LNCAP (cell line): Measurements from ENCODE around the gene CDC42.

ENCODE experiments used
- CTCF ChIP-seq: fragments of 450-650 bp; IDR thresholded peaks from 2 replicates; pipeline ENCODE4 v1.5.1; 2017; ENCODE audit warnings: mild to moderate bottlenecking

The CDC42 gene

GRCh38 chr1:22071511-22071910, 19.0 kb downstream of the CDC42 start:
- TF ChIP-seq CTCF: no peak

GRCh38 chr1:22074803-22075202, 22.3 kb downstream of the CDC42 start:
- no peak for TF ChIP-seq CTCF

DNA sequence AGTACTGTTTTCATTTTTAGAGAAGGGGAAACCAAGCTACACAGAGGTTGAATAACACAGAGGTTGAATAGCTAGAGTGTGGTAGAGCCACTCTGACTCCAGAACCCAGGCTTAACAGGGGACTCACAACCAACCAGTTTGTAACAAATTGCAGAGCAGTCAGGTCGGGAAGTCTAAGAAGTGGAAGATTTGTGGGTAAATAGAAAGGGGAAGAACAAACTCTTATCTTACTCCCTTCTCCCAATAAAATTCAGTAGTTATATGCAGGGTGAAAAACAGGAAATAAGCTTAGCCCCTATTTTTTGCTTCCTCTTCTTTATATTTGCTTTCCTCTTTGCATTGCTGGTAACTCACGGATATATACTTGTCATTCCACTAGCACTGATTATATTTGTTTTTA, 23.2 kb downstream of the CDC42 start:
- TF ChIP-seq CTCF: no peak

DNA sequence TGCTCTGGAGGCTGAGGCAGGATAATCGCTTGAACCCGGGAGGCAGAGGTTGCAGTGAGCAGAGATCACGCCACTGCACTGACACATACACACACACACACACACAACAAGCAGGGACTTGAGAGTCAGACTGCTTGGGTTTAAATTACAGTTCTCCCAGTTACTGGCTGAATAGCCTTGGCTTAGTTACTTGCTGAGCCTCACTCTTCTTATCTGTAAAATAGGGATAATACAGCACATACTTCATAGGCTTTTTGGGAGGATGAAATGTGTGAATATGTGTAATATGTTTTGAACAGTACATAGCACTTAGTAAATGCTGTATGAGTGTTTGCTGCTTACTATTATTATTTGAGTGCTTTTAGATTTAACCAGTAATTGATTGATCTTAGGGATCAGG, 23.8 kb downstream of the CDC42 start:
- no peak for TF ChIP-seq CTCF

DNA sequence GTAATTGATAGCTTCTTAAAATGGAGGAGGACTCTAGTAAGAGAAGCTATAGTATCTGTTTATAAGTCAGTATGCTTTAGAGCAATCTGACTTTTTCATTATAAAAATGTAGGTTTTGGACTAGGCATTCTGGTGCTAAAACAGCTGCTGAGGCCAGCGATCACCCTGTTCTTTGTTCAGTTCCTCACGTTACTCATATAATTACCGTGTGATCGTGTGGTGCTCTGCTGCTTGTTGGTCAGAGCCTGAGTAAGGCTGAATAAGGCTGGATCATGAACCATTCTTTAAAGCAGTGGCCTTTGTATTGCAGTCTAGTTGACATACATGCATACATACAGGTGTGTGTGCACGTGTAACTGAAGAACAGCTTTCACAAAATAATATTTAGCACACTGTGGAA, 25.2 kb downstream of the CDC42 start:
- no peak for TF ChIP-seq CTCF

- TF ChIP-seq CTCF: no peak
Measured at GRCh38 chr1:22078133-22078532, 25.6 kb downstream of the CDC42 start.

DNA sequence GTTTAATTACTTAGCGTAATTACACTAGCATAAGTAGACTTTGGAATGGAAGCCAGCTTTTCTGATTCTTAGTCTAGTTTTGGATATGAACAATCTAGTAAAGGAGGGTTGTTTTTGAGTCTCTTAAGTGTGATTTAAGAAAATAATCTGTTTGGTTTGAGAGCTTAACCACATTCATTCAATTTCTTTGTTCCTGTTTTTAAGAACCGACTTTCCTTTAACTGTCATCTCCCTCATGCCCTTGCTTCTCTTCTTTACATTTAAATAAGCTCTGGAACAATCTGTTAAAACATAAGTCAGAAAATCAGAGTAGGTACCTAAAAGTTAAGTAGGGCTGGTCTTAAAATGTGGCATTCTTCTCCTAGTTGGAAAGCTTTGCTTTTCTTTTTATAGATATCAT, 27.7 kb downstream of the CDC42 start:
- TF ChIP-seq CTCF: no peak

GRCh38 chr1:22088331-22088730, 35.8 kb downstream of the CDC42 start:
- no peak for TF ChIP-seq CTCF
